SK-N-SH (cell line): ENCODE results near the gene COL8A1. TPM values are rescaled to one million over a fixed set of nuclear protein-coding genes. Genes with fewer than 3 reads are reported as not detected.

Experiments
- CTCF ChIA-PET: fragments of 300-600, 350-600 bp; formaldehyde crosslinking; extraction: SDS; loops from one replicate; lab custom pipeline; 2021; lab: Yijun Ruan, JAX
- POLR2A ChIA-PET: fragments of 350-600 bp; sonication (Branson Sonifier 250); formaldehyde crosslinking; extraction: SDS; loops from one replicate; lab custom pipeline; 2020; ENCODE audit warnings: antibody characterized with exemption, inconsistent platforms; lab: Yijun Ruan, JAX
- DNase-seq: peaks from one replicate; pipeline ENCODE4 v3.0.0; 2012
- H2AFZ ChIP-seq: fragments of 200-600 bp; sonication (generic); 2 replicates; pipeline ENCODE4 v1.8.1; 2016; ENCODE audit warnings: antibody characterized with exemption, mild to moderate bottlenecking, low read depth
- H3F3A ChIP-seq: fragments of 200-600 bp; sonication (generic); replicated peaks from 2 replicates; pipeline ENCODE3; 2016; ENCODE audit warnings: antibody characterized with exemption, mild to moderate bottlenecking; ENCODE audit not compliant: insufficient read depth
- H3K27ac ChIP-seq, 2 experiments: fragments of 200-500 bp in 1 of 2; fragments of 200-600 bp in 1 of 2; sonication (Bioruptor generic) in 1 of 2; sonication (generic), shearing (Covaris generic) in 1 of 2; 2 replicates each; pipeline versions ENCODE4 v1.5.1 to v1.6.1; 2014 to 2016; ENCODE audit warnings: low read depth in 2 of 2, inconsistent platforms in 1 of 2, low read length in 1 of 2, mild to moderate bottlenecking in 1 of 2, mixed read lengths in 1 of 2
- H3K27me3 ChIP-seq: fragments of 200-600 bp; sonication (generic), shearing (Covaris generic); 2 replicates; pipeline ENCODE4 v1.6.1; 2016; ENCODE audit warnings: mixed run types; ENCODE audit not compliant: insufficient read depth
- H3K36me3 ChIP-seq, 2 experiments: fragments of 200-500 bp in 1 of 2; fragments of 200-600 bp in 1 of 2; sonication (Bioruptor generic) in 1 of 2; sonication (generic) in 1 of 2; replicated peaks in 1 of 2; 2 replicates each; pipeline versions ENCODE3 to v1.5.1; 2014 to 2016; ENCODE audit warnings: low read length in 1 of 2, mild to moderate bottlenecking in 1 of 2; ENCODE audit not compliant: insufficient read depth in 2 of 2, control insufficient read depth in 1 of 2
- H3K4me1 ChIP-seq, 2 experiments: fragments of 200-500 bp in 1 of 2; fragments of 200-600 bp in 1 of 2; sonication (Bioruptor generic) in 1 of 2; sonication (generic), shearing (Covaris generic) in 1 of 2; 2 replicates each; pipeline versions ENCODE4 v1.5.1 to v1.6.1; 2014 to 2016; ENCODE audit warnings: low read depth in 1 of 2, low read length in 1 of 2, mixed run types in 1 of 2; ENCODE audit not compliant: insufficient read depth in 2 of 2, control insufficient read depth in 1 of 2
- H3K4me2 ChIP-seq: fragments of 200-600 bp; sonication (generic), shearing (Covaris generic); 2 replicates; pipeline ENCODE4 v1.6.1; 2017; ENCODE audit warnings: mixed run types
- H3K4me3 ChIP-seq, 2 experiments: fragments of 200-500 bp in 1 of 2; fragments of 200-600 bp in 1 of 2; sonication (Bioruptor generic) in 1 of 2; sonication (generic), shearing (Covaris generic) in 1 of 2; 2 replicates each; pipeline versions ENCODE4 v1.5.1 to v1.8.1; 2014 to 2016; ENCODE audit warnings: low read depth in 2 of 2, inconsistent platforms in 1 of 2, low read length in 1 of 2, mild to moderate bottlenecking in 1 of 2, mixed read lengths in 1 of 2, moderate library complexity in 1 of 2
- H3K79me2 ChIP-seq: fragments of 200-600 bp; sonication (generic); 2 replicates; pipeline ENCODE4 v1.8.1; 2017; ENCODE audit warnings: mild to moderate bottlenecking; ENCODE audit not compliant: insufficient read depth
- H3K9ac ChIP-seq: fragments of 200-600 bp; sonication (generic); 2 replicates; pipeline ENCODE4 v1.6.1; 2017; ENCODE audit warnings: mixed run types
- H3K9me2 ChIP-seq: fragments of 200-600 bp; sonication (generic); 2 replicates; pipeline ENCODE4 v1.6.1; 2017; ENCODE audit warnings: mixed run types
- H3K9me3 ChIP-seq: fragments of 200-600 bp; sonication (generic); 2 replicates; pipeline ENCODE4 v1.6.1; 2017; ENCODE audit warnings: mixed run types, mild to moderate bottlenecking, moderate library complexity
- H4K20me1 ChIP-seq: fragments of 200-600 bp; sonication (generic); 2 replicates; pipeline ENCODE4 v1.6.1; 2017; ENCODE audit warnings: mild to moderate bottlenecking, mixed run types; ENCODE audit not compliant: insufficient read depth
- FOSL2 ChIP-seq: IDR thresholded peaks from 2 replicates; pipeline ENCODE4 v1.4.0; 2012; ENCODE audit warnings: low read depth, mild to moderate bottlenecking, moderate library complexity, borderline replicate concordance
- MAX ChIP-seq: IDR thresholded peaks from 2 replicates; pipeline ENCODE4 v1.4.0; 2012; ENCODE audit warnings: low read depth
- PBX3 ChIP-seq: IDR thresholded peaks from 2 replicates; pipeline ENCODE4; 2012
- RAD21 ChIP-seq: IDR thresholded peaks from 2 replicates; pipeline ENCODE4 v1.6.1; 2012; ENCODE audit warnings: mild to moderate bottlenecking, low read length
- SIN3A ChIP-seq: IDR thresholded peaks from 2 replicates; pipeline ENCODE4 v1.6.1; 2012; ENCODE audit warnings: low read depth, mild to moderate bottlenecking, low read length, moderate library complexity, borderline replicate concordance
- SMC3 ChIP-seq: IDR thresholded peaks from 2 replicates; pipeline ENCODE4 v1.6.1; 2012; ENCODE audit warnings: low read depth, low read length, improper control_type of control experiment
- TAF1 ChIP-seq: IDR thresholded peaks from 2 replicates; pipeline ENCODE4 v1.6.1; 2012; ENCODE audit warnings: low read depth, mild to moderate bottlenecking, low read length, moderate library complexity, borderline replicate concordance
- TEAD4 ChIP-seq: IDR thresholded peaks from 2 replicates; pipeline ENCODE4 v1.4.0; 2012; ENCODE audit warnings: mild to moderate bottlenecking, borderline replicate concordance; ENCODE audit not compliant: insufficient read depth
- USF1 ChIP-seq: IDR thresholded peaks from 2 replicates; pipeline ENCODE4 v1.4.0; 2012; ENCODE audit warnings: low read depth, borderline replicate concordance
- USF2 ChIP-seq: fragments of 150-350 bp; IDR thresholded peaks from 2 replicates; pipeline ENCODE4 v1.6.1; 2017; ENCODE audit warnings: antibody characterized with exemption, low read length, low read depth, borderline replicate concordance
- ZBTB33 ChIP-seq: IDR thresholded peaks from 2 replicates; pipeline ENCODE4 v1.4.0; 2012; ENCODE audit warnings: low read depth, borderline replicate concordance
- WGBS: methylation state at CpG from one replicate; pipeline ENCODE4 v1.1.6; 2017; ENCODE audit warnings: low lambda C conversion rate; 5-methylcytosine and 5-hydroxymethylcytosine counted together
- polyA plus RNA-seq, 3 experiments: library from polyadenylated mRNA; depleted of rRNA; stranded (reverse); fragments of >200 nt; gene quantifications; 2 replicates each; pipeline ENCODE4 v1.2.3, GENCODE V29; 2012

COL8A1 gene
- polyA plus RNA-seq, 1 of the 3 experiments (the other 2 are of a cell fraction): 4.0 TPM

GRCh38 chr3:99633887-99634558 lies 4.4 kb upstream of the COL8A1 start (continued):
- TF ChIP-seq SMC3 (no peak), USF1 (no peak)

GRCh38 chr3:99634881-99635280 lies 3.5 kb upstream of the COL8A1 start:
- Histone ChIP-seq H3K79me2 (no peaks in the 10 kb centered on the region), H3K9ac (no peak overlapping the region), H3K9me2 (no peaks in the 10 kb centered on the region), H3K27ac (no peak overlapping the region), H2AFZ (no peak overlapping the region), H4K20me1 (no peaks in the 10 kb centered on the region), H3F3A (peaks cover 22% of the 10 kb centered on the region), H3K36me3 (no peaks in the 10 kb centered on the region)
- 15% methylated on average over 1 of the region's 1 CpG for WGBS
- POLR2A ChIA-PET: no interaction called here
- TF ChIP-seq MAX (no peak), TEAD4 (no peak), TAF1 (no peak), FOSL2 (no peak), PBX3 (no peak), RAD21 (no peak), ZBTB33 (no peak), USF2 (no peak), SIN3A (no peak)
- TF ChIP-seq, all 33 proteins: peak for 0
- Histone ChIP-seq H3K4me1 (no peaks in the 10 kb centered on the region; a peak in 1 of 4 replicates), H3K27me3 (peaks cover 53% of the 10 kb centered on the region; the same call in 1 of the 2 replicates), H3K4me3 (no peak overlapping the region), H3K9me3 (no peaks in the 10 kb centered on the region), H3K4me2 (no peak overlapping the region)
- no peak for DNase-seq
- CTCF ChIA-PET: interaction anchor here (0.8 kb wide), 1 partner anchor 10 kb away, joined by 3 read pairs; no protein-coding TSS in a partner anchor
